Skin of body (tissue), 2 donors: ENCODE data around the gene TLE5. TPM values are rescaled to one million over a fixed set of nuclear protein-coding genes. Genes with fewer than 3 reads are reported as not detected.
A peak's percentile ranks its signal among the peaks of the same experiment; 100 is the strongest.
"Not testable (repeated sequence)": the region's sequence is repeated elsewhere in the genome, so short reads cannot be mapped to it uniquely, and the experiment has no call there.

Source experiments
- DNase-seq: peaks from one replicate; lab custom pipeline; 2025; lab: John Stamatoyannopoulos, UW
- total RNA-seq: library from RNA; depleted of rRNA; stranded (reverse); fragments of >200 nt; gene quantifications from one replicate; pipeline ENCODE4 v1.2.3, GENCODE V29; 2014

TLE5 gene
- total RNA-seq, 1 donor from 2014 or later = 69.0 TPM

- DNase-seq = no peak
These were observed 16.2 kb downstream of the TLE5 start for GRCh38 chr19:3045885-3046697.

GRCh38 chr19:3045191-3045590 lies 17.1 kb downstream of the TLE5 start:
- DNase-seq = no peak

GRCh38 chr19:3042621-3043267 lies 19.6 kb downstream of the TLE5 start:
- DNase-seq = no peak

- DNase-seq = no peak
These were observed 20.3 kb downstream of the TLE5 start for GRCh38 chr19:3041761-3042620.

GRCh38 chr19:3041327-3041726 lies 21.0 kb downstream of the TLE5 start:
- no peak for DNase-seq

GRCh38 chr19:3039641-3040077 lies 22.6 kb downstream of the TLE5 start:
- no peak for DNase-seq

- no peak for DNase-seq
These were observed 23.2 kb downstream of the TLE5 start for GRCh38 chr19:3039125-3039524.

- DNase-seq = no peak
These were observed 24.1 kb downstream of the TLE5 start for GRCh38 chr19:3038214-3038613.

- not testable (repeated sequence) for DNase-seq
These were observed 25.2 kb downstream of the TLE5 start for GRCh38 chr19:3036977-3037544.

- DNase-seq = peak; percentile 94
These were observed 25.9 kb downstream of the TLE5 start for GRCh38 chr19:3036119-3036976.

GRCh38 chr19:3035542-3036118 lies 26.7 kb downstream of the TLE5 start:
- peak; percentile 99 for DNase-seq

GRCh38 chr19:3034656-3035541 lies 27.4 kb downstream of the TLE5 start:
- DNase-seq = peak; percentile 57

GRCh38 chr19:3034406-3034655 lies 28.0 kb downstream of the TLE5 start:
- DNase-seq = no peak

GRCh38 chr19:3033595-3034405 lies 28.5 kb downstream of the TLE5 start:
- DNase-seq = no peak

GRCh38 chr19:3031607-3031867 lies 30.8 kb downstream of the TLE5 start:
- no peak for DNase-seq

- no peak for DNase-seq
These were observed 33.0 kb downstream of the TLE5 start, which contains the start of gene TLE2 for GRCh38 chr19:3029065-3029923. Gene TLE2, minus strand, starts transcription at chr19:3029280. Its CDS starts 376 bp downstream, at chr19:3028904.

GRCh38 chr19:3028305-3029064 lies 33.8 kb downstream of the TLE5 start:
- no peak for DNase-seq
